IMR-90 (cell line): ENCODE data around the gene FKRP. TPM values are rescaled to one million over a fixed set of nuclear protein-coding genes. Genes with fewer than 3 reads are reported as not detected.

Experiments used
- ATAC-seq: fragments of 200-7000 bp; cut with Tn5 transposase; 2 replicates; pipeline ENCODE4 v1.9.1; 2020; ENCODE audit warnings: low read depth, mild to moderate bottlenecking, moderate library complexity
- BruUV-seq: library from RNA; stranded (reverse); fragments of 400-500 nt; replicated peaks from 2 replicates; lab custom pipeline; 2021; lab: Mats Ljungman, UMichigan
- CTCF ChIA-PET: fragments of 300-600 bp; formaldehyde crosslinking; extraction: SDS; loops from one replicate; lab custom pipeline; 2021; ENCODE audit warnings: antibody characterized with exemption; lab: Yijun Ruan, JAX
- POLR2A ChIA-PET: fragments of 300-600 bp; sonication (Branson Sonifier 250); formaldehyde crosslinking; loops from one replicate; lab custom pipeline; 2022; ENCODE audit warnings: antibody characterized with exemption; ENCODE audit not compliant: unreplicated experiment; lab: Charles Lee
- DNase-seq: peaks from one replicate; pipeline ENCODE4 v3.0.0; 2013
- H2AFZ ChIP-seq: replicated peaks from 2 replicates; pipeline ENCODE3; 2013; ENCODE audit warnings: low read length, mild to moderate bottlenecking; ENCODE audit not compliant: poor library complexity
- H2AK5ac ChIP-seq: 2 replicates; pipeline ENCODE4 v1.6.1; 2013; ENCODE audit warnings: low read depth, low read length, inconsistent platforms
- H2AK9ac ChIP-seq: replicated peaks from 2 replicates; pipeline ENCODE3; 2013; ENCODE audit warnings: mild to moderate bottlenecking, low read depth, low read length, moderate library complexity; ENCODE audit not compliant: poor library complexity
- H2BK120ac ChIP-seq: 2 replicates; pipeline ENCODE4 v1.6.1; 2013; ENCODE audit warnings: low read depth, low read length, inconsistent platforms
- H2BK15ac ChIP-seq: 3 replicates; pipeline ENCODE4 v1.6.1; 2013; ENCODE audit warnings: low read depth, low read length, inconsistent platforms
- H2BK20ac ChIP-seq: 2 replicates; pipeline ENCODE4 v1.6.1; 2013; ENCODE audit warnings: low read depth, mild to moderate bottlenecking, inconsistent platforms, low read length, moderate library complexity
- H2BK5ac ChIP-seq: 2 replicates; pipeline ENCODE4 v1.6.1; 2013; ENCODE audit warnings: mild to moderate bottlenecking, low read depth, low read length, inconsistent platforms; ENCODE audit not compliant: poor library complexity, severe bottlenecking
- H3K14ac ChIP-seq: replicated peaks from 2 replicates; pipeline ENCODE4 v1.6.1; 2013; ENCODE audit warnings: low read depth, low read length, inconsistent platforms
- H3K18ac ChIP-seq: 2 replicates; pipeline ENCODE4 v1.6.1; 2013; ENCODE audit warnings: low read depth, low read length, control low read depth
- H3K23ac ChIP-seq: 2 replicates; pipeline ENCODE4 v1.6.1; 2013; ENCODE audit warnings: low read depth, low read length, inconsistent platforms
- H3K27ac ChIP-seq: 2 replicates; pipeline ENCODE4 v1.5.1; 2013; ENCODE audit warnings: mild to moderate bottlenecking, control low read depth, low read length; ENCODE audit not compliant: insufficient read depth
- H3K27me3 ChIP-seq: 2 replicates; pipeline ENCODE4 v1.6.1; 2013; ENCODE audit warnings: low read length; ENCODE audit not compliant: control insufficient read depth, insufficient read depth
- H3K36me3 ChIP-seq: 2 replicates; pipeline ENCODE4 v1.6.1; 2013; ENCODE audit warnings: low read length, mixed read lengths; ENCODE audit not compliant: control insufficient read depth, insufficient read depth
- H3K4ac ChIP-seq: 2 replicates; pipeline ENCODE4 v1.6.1; 2013; ENCODE audit warnings: low read depth, low read length, inconsistent platforms
- H3K4me1 ChIP-seq: 2 replicates; pipeline ENCODE4 v1.6.1; 2013; ENCODE audit warnings: low read length, mixed read lengths; ENCODE audit not compliant: control insufficient read depth, insufficient read depth
- H3K4me2 ChIP-seq: 2 replicates; pipeline ENCODE4 v1.6.1; 2013; ENCODE audit warnings: low read depth, mild to moderate bottlenecking, control low read depth, low read length, moderate library complexity
- H3K4me3 ChIP-seq: 2 replicates; pipeline ENCODE4 v1.5.1; 2013; ENCODE audit warnings: low read depth, mild to moderate bottlenecking, control low read depth, low read length, moderate library complexity; ENCODE audit not compliant: insufficient read depth
- H3K56ac ChIP-seq: 2 replicates; pipeline ENCODE4 v1.6.1; 2013; ENCODE audit warnings: low read length, inconsistent platforms; ENCODE audit not compliant: insufficient read depth; ENCODE audit errors: extremely low read depth
- H3K79me1 ChIP-seq, 2 experiments: 2 replicates each; pipeline ENCODE4 v1.6.1; 2013; ENCODE audit warnings: low read length in 2 of 2, inconsistent platforms in 1 of 2, low read depth in 1 of 2
- H3K9ac ChIP-seq: 2 replicates; pipeline ENCODE4 v1.6.1; 2013; ENCODE audit warnings: low read depth, low read length, control low read depth
- H3K9me1 ChIP-seq: 2 replicates; pipeline ENCODE4 v1.6.1; 2013; ENCODE audit warnings: low read length, inconsistent platforms; ENCODE audit not compliant: insufficient read depth
- H3K9me3 ChIP-seq: 2 replicates; pipeline ENCODE4 v1.6.1; 2013; ENCODE audit warnings: low read length; ENCODE audit not compliant: control insufficient read depth, insufficient read depth
- H4K20me1 ChIP-seq: 2 replicates; pipeline ENCODE4 v1.6.1; 2013; ENCODE audit warnings: low read length, inconsistent platforms; ENCODE audit not compliant: insufficient read depth
- H4K5ac ChIP-seq: 2 replicates; pipeline ENCODE4 v1.6.1; 2013; ENCODE audit warnings: mild to moderate bottlenecking, low read depth, low read length, control low read depth
- H4K8ac ChIP-seq, 2 experiments: 2 replicates each; pipeline ENCODE4 v1.6.1; 2013; ENCODE audit warnings: low read depth in 2 of 2, low read length in 2 of 2, control low read depth in 1 of 2, inconsistent platforms in 1 of 2
- H4K91ac ChIP-seq: 2 replicates; pipeline ENCODE4 v1.6.1; 2013; ENCODE audit warnings: low read depth, low read length, inconsistent platforms; ENCODE audit not compliant: insufficient read depth
- CEBPB ChIP-seq: IDR thresholded peaks from 2 replicates; pipeline ENCODE4 v1.6.1; 2012; ENCODE audit warnings: low read depth, low read length, improper control_type of control experiment
- CHD1 ChIP-seq: IDR thresholded peaks from 2 replicates; pipeline ENCODE4 v1.6.1; 2012; ENCODE audit warnings: low read depth, low read length, improper control_type of control experiment
- CTCF ChIP-seq: conservative IDR thresholded peaks from 2 replicates; pipeline ENCODE4 v1.5.1; 2012; ENCODE audit warnings: mild to moderate bottlenecking, low read depth, low read length, improper control_type of control experiment
- ELK1 ChIP-seq: fragments of 150-350 bp; IDR thresholded peaks from 2 replicates; pipeline ENCODE4 v1.6.1; 2016; ENCODE audit warnings: low read depth, mild to moderate bottlenecking, low read length, moderate library complexity, borderline replicate concordance
- MAFK ChIP-seq: IDR thresholded peaks from 2 replicates; pipeline ENCODE4 v1.6.1; 2012; ENCODE audit warnings: low read depth, low read length, improper control_type of control experiment
- MXI1 ChIP-seq: IDR thresholded peaks from 2 replicates; pipeline ENCODE4 v1.6.1; 2012; ENCODE audit warnings: low read depth, mild to moderate bottlenecking, low read length, moderate library complexity, borderline replicate concordance
- NFE2L2 ChIP-seq: fragments of 150-350 bp; IDR thresholded peaks from 2 replicates; pipeline ENCODE4 v1.6.1; 2016; ENCODE audit warnings: low read depth, mild to moderate bottlenecking, low read length
- POLR2A ChIP-seq: IDR thresholded peaks from 2 replicates; pipeline ENCODE4 v1.6.1; 2012; ENCODE audit warnings: mild to moderate bottlenecking, low read depth, low read length
- RAD21 ChIP-seq: IDR thresholded peaks from 2 replicates; pipeline ENCODE4 v1.6.1; 2012; ENCODE audit warnings: low read length, improper control_type of control experiment
- RCOR1 ChIP-seq: IDR thresholded peaks from 2 replicates; pipeline ENCODE4 v1.6.1; 2012; ENCODE audit warnings: mild to moderate bottlenecking, low read length, improper control_type of control experiment; ENCODE audit not compliant: insufficient replicate concordance
- RFX5 ChIP-seq: IDR thresholded peaks from 2 replicates; pipeline ENCODE4 v1.8.0; 2012; ENCODE audit warnings: low read depth, mild to moderate bottlenecking, low read length, moderate library complexity
- SMC3 ChIP-seq: fragments of 150-350 bp; IDR thresholded peaks from 2 replicates; pipeline ENCODE4 v1.6.1; 2016; ENCODE audit warnings: low read depth, mild to moderate bottlenecking, antibody characterized with exemption, low read length, moderate library complexity
- WGBS, 2 experiments: methylation state at CpG; one replicate each; pipeline versions ENCODE4 v1.1.5 to v1.1.7; 2013; ENCODE audit warnings: missing lambda C conversion rate in 2 of 2; ENCODE audit not compliant: insufficient read length in 1 of 2; ENCODE audit errors: extremely low coverage in 2 of 2; 5-methylcytosine and 5-hydroxymethylcytosine counted together
- dilution Hi-C: fragments of 300-500 bp; cut with HindIII; formaldehyde crosslinking; loops from one replicate; pipeline ENCODE4 v1.14.3; 2018; ENCODE audit warnings: low sequenced_read_pairs; ENCODE audit not compliant: unreplicated experiment
- in situ Hi-C: fragments of 300-500 bp; cut with MboI; formaldehyde crosslinking; loops from 3 replicates; pipeline ENCODE4 v1.14.3; 2019; ENCODE audit warnings: low sequenced_read_pairs, inconsistent platforms, mixed read lengths
- intact Hi-C: fragments of 100-400 bp; cut with micrococcal nuclease; formaldehyde crosslinking; loops from 2 replicates; pipeline ENCODE4 v1.10.0; 2022
- polyA plus RNA-seq, 3 experiments: library from polyadenylated mRNA; depleted of rRNA; stranded (reverse); fragments of >200 nt; gene quantifications; 2 replicates each; pipeline ENCODE4 v1.2.3, GENCODE V29; 2012; ENCODE audit warnings: low replicate concordance in 1 of 3
- total RNA-seq: library from RNA; depleted of rRNA; stranded (reverse); fragments of >200 nt; gene quantifications from 2 replicates; pipeline ENCODE4 v1.2.3, GENCODE V29; 2012
- TF ChIP-seq, protein P1 (sequence below): fragments of 150-350 bp; IDR thresholded peaks from 2 replicates; pipeline ENCODE4 v1.6.1; 2017; ENCODE audit warnings: mild to moderate bottlenecking, antibody characterized with exemption, low read length, low read depth

The FKRP gene
- total and polyA plus RNA-seq, 2 of the 4 experiments (the other 2 are of a cell fraction), result 6.1 to 25.3 TPM

DNA sequence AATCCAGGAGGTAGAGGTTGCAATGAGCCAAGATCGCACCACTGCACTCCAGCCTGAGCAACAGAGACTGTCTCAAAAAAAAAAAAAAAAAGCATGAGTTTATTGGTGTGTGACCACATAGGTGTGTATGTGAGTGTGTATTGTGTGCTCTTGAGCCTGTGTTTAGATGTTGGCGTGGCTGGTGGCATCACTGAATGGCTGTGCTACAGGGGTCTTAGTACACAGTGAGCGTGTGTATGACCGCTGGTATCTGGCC, 40.1 kb downstream of the FKRP start:
- peak overlapping the region; percentile 97 for H3K4me3 ChIP-seq
- in situ Hi-C loops, result loop anchor here (10.0 kb wide), 1 partner anchor 59 kb away; no protein-coding TSS in a partner anchor
- CTCF ChIA-PET, result interaction anchor here (0.6 kb wide), 1 partner anchor 303 kb away, joined by 3 read pairs; no protein-coding TSS in a partner anchor
- no peaks in the 10 kb centered on the region for H3K9me3 ChIP-seq
- POLR2A ChIA-PET, result interaction anchor here (1.0 kb wide), 1 partner anchor 65 kb away, joined by 3 read pairs; the partner anchor contains the start of gene AP2S1
- peak overlapping the region; percentile 98 for H3K56ac ChIP-seq
- H3K4ac ChIP-seq, result peak overlapping the region; percentile 87
- H3K79me1 ChIP-seq, result peaks cover 18 to 59% of the 10 kb centered on the region in 2 experiments; a peak in 3 of 4 replicates
- H3K14ac ChIP-seq, result peak overlapping the region; percentile 90
- peaks cover 7% of the 10 kb centered on the region; the same call in 1 of the 2 replicates for H3K9me1 ChIP-seq
- no TSS peak for BruUV-seq
- H3K27me3 ChIP-seq, result no peaks in the 10 kb centered on the region
- peak overlapping the region; percentile 100 for H2AK9ac ChIP-seq
- H3K36me3 ChIP-seq, result peaks cover 37% of the 10 kb centered on the region
- dilution Hi-C loops, result no loop called here
- H4K5ac ChIP-seq, result peak overlapping the region; percentile 45
- H2AFZ ChIP-seq, result peak overlapping the region; percentile 48
- peak overlapping the region; percentile 73 for H4K91ac ChIP-seq
- H3K27ac ChIP-seq, result peak overlapping the region; percentile 84
- H3K23ac ChIP-seq, result peak overlapping the region; percentile 96
- DNase-seq (no peak), ATAC-seq (no peak)
- H4K20me1 ChIP-seq, result peaks cover 61% of the 10 kb centered on the region
- peak overlapping the region; percentile 66 for H2BK120ac ChIP-seq
- H4K8ac ChIP-seq, result peak overlapping the region; percentile 4 to 89; a peak in 3 of 4 replicates
- TF ChIP-seq ELK1 (no peak), CTCF (no peak), MAFK (no peak), NFE2L2 (no peak), RAD21 (no peak), CEBPB (no peak), MXI1 (no peak), RFX5 (no peak), POLR2A (no peak), RCOR1 (no peak), SMC3 (no peak), CHD1 (no peak)
- TF ChIP-seq, protein P1, sequence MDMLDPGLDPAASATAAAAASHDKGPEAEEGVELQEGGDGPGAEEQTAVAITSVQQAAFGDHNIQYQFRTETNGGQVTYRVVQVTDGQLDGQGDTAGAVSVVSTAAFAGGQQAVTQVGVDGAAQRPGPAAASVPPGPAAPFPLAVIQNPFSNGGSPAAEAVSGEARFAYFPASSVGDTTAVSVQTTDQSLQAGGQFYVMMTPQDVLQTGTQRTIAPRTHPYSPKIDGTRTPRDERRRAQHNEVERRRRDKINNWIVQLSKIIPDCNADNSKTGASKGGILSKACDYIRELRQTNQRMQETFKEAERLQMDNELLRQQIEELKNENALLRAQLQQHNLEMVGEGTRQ, result no peak
- peak overlapping the region; percentile 4; the same call in 1 of the 3 replicates for H2BK15ac ChIP-seq
- WGBS, 2 experiments, result 8% methylated on average over 4 of the region's 4 CpGs; no CpG with 5 or more reads in 1 of the 2 experiments
- peak overlapping the region; percentile 51 for H2BK20ac ChIP-seq
- H3K4me2 ChIP-seq, result peak overlapping the region; percentile 82
- H2AK5ac ChIP-seq, result peak overlapping the region; percentile 75
- H3K9ac ChIP-seq, result peak overlapping the region; percentile 99
- peak overlapping the region; percentile 73 for H2BK5ac ChIP-seq
- H3K18ac ChIP-seq, result peak overlapping the region; percentile 76
- intact Hi-C loops, result no loop called here
- H3K4me1 ChIP-seq, result peaks cover 11% of the 10 kb centered on the region
